Measurements from ENCODE around the gene PHYH.

DNA sequence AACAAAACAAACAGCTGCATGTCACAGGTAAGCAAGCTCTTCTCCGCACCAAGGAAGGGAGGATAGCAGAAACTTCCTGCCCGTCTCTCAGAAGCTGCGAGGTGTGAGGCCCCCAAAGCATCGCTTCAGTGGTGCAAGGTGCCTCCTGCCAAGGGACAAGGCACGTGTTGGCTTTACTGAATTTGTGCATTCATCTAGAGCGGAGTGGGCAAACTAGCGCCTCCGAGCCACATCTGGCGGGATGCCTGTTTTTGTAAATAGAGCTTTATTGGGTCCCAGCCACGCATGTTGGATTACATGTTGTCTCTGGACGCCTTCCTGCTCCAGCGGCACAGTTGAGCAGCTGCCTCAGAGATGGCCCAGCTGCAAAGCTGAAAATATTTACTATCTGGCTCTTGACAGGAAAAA, 27.7 kb downstream of the PHYH start:
- TF ChIP-seq, protein P1, sequence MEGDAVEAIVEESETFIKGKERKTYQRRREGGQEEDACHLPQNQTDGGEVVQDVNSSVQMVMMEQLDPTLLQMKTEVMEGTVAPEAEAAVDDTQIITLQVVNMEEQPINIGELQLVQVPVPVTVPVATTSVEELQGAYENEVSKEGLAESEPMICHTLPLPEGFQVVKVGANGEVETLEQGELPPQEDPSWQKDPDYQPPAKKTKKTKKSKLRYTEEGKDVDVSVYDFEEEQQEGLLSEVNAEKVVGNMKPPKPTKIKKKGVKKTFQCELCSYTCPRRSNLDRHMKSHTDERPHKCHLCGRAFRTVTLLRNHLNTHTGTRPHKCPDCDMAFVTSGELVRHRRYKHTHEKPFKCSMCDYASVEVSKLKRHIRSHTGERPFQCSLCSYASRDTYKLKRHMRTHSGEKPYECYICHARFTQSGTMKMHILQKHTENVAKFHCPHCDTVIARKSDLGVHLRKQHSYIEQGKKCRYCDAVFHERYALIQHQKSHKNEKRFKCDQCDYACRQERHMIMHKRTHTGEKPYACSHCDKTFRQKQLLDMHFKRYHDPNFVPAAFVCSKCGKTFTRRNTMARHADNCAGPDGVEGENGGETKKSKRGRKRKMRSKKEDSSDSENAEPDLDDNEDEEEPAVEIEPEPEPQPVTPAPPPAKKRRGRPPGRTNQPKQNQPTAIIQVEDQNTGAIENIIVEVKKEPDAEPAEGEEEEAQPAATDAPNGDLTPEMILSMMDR (IDR thresholded peaks at IDR 0.05): no peak
- no peak for TF ChIP-seq POLR2A (IDR thresholded peaks at IDR 0.05)

All from heart left ventricle (tissue), 13 donors.